ENCODE measurements around the gene YIF1B.
A peak's percentile ranks its signal among the peaks of the same experiment; 100 is the strongest.
"Not testable (repeated sequence)": the region's sequence is repeated elsewhere in the genome, so short reads cannot be mapped to it uniquely, and the experiment has no call there.

The YIF1B gene

DNA sequence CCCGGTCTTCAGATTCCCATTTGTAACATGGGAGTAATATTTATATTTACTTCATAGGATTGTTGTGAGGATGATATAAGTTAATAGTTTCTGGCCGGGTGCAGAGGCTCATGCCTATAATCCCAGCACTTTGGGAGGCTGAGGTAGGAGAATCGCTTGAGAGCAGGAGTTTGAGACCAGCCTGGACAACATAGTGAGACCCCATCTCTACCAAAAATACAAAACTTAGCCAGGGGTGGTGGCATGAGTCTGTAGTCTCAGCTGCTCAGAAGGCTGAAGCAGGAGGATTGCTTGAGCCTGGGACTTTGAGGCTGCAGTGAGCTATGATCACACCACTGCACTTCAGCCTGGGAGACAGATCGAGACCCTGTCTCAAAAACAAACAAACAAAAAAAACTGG lies 31.1 kb upstream of the YIF1B start:
- H3K79me2 ChIP-seq (ENCODE audit: insufficient read depth, low read length): no peaks in the 10 kb centered on the region
- H3K27ac ChIP-seq (ENCODE audit: low read depth, low read length): no peak overlapping the region
- H3K4me2 ChIP-seq (ENCODE audit: low read depth, low read length, poor library complexity, severe bottlenecking): no peak overlapping the region
- H3K36me3 ChIP-seq (ENCODE audit: low read length): no peaks in the 10 kb centered on the region
- H3F3A ChIP-seq (ENCODE audit: insufficient read depth): no peaks in the 10 kb centered on the region
- no peak overlapping the region for H2AFZ ChIP-seq (ENCODE audit: low read depth, low read length, severe bottlenecking)
- no peaks in the 10 kb centered on the region for H3K9me2 ChIP-seq (replicated peaks; ENCODE audit: insufficient read depth, low read length)
- no peak overlapping the region for H3K9ac ChIP-seq (ENCODE audit: low read length)
- H3K9me3 ChIP-seq (ENCODE audit: insufficient read depth, low read length): no peaks in the 10 kb centered on the region
- H3K4me3 ChIP-seq (ENCODE audit: insufficient read depth, low read length, poor library complexity, severe bottlenecking): no peak overlapping the region
- no peak for TF ChIP-seq EZH2phosphoT487 (conservative IDR thresholded peaks at IDR 0.05; ENCODE audit: low read length)
- TF ChIP-seq, protein P1, sequence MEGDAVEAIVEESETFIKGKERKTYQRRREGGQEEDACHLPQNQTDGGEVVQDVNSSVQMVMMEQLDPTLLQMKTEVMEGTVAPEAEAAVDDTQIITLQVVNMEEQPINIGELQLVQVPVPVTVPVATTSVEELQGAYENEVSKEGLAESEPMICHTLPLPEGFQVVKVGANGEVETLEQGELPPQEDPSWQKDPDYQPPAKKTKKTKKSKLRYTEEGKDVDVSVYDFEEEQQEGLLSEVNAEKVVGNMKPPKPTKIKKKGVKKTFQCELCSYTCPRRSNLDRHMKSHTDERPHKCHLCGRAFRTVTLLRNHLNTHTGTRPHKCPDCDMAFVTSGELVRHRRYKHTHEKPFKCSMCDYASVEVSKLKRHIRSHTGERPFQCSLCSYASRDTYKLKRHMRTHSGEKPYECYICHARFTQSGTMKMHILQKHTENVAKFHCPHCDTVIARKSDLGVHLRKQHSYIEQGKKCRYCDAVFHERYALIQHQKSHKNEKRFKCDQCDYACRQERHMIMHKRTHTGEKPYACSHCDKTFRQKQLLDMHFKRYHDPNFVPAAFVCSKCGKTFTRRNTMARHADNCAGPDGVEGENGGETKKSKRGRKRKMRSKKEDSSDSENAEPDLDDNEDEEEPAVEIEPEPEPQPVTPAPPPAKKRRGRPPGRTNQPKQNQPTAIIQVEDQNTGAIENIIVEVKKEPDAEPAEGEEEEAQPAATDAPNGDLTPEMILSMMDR (IDR thresholded peaks at IDR 0.05; ENCODE audit: insufficient read depth, low read length, poor library complexity, severe bottlenecking): no peak
- H4K20me1 ChIP-seq (ENCODE audit: low read depth, low read length): no peaks in the 10 kb centered on the region
- H3K27me3 ChIP-seq (ENCODE audit: low read length): no peaks in the 10 kb centered on the region

DNA sequence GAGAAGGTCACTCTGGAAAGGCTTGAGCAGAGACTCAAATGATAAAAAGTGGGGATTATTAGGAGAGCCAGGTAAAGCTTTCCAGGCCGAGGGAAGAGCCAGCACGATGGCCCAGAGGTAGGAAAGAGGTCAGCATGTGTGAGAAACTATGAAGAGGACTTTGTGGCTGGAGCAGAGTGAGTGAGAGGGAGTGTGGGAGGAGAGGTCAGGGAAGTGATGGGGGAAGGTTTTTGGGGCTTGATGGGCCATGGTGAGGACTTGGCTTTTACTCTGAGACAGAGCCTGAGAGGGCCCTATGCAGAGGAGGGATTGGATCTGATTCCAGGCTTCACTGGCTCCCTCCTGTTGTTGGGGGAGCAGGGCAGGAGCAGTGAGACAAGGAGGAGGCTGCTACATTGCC lies 25.2 kb upstream of the YIF1B start:
- H2AFZ ChIP-seq (ENCODE audit: low read depth, low read length, severe bottlenecking): no peak overlapping the region
- H3K9me3 ChIP-seq (ENCODE audit: insufficient read depth, low read length): no peaks in the 10 kb centered on the region
- no peak overlapping the region for H3K4me3 ChIP-seq (ENCODE audit: insufficient read depth, low read length, poor library complexity, severe bottlenecking)
- no peaks in the 10 kb centered on the region for H3K36me3 ChIP-seq (ENCODE audit: low read length)
- H3K27ac ChIP-seq (ENCODE audit: low read depth, low read length): no peak overlapping the region
- H3K9me2 ChIP-seq (replicated peaks; ENCODE audit: insufficient read depth, low read length): no peaks in the 10 kb centered on the region
- H4K20me1 ChIP-seq (ENCODE audit: low read depth, low read length): no peaks in the 10 kb centered on the region
- H3F3A ChIP-seq (ENCODE audit: insufficient read depth): peaks cover 3% of the 10 kb centered on the region; the same call in 1 of the 2 replicates
- H3K9ac ChIP-seq (ENCODE audit: low read length): no peak overlapping the region
- no peaks in the 10 kb centered on the region for H3K27me3 ChIP-seq (ENCODE audit: low read length)
- no peak overlapping the region for H3K4me2 ChIP-seq (ENCODE audit: low read depth, low read length, poor library complexity, severe bottlenecking)
- no peaks in the 10 kb centered on the region for H3K79me2 ChIP-seq (ENCODE audit: insufficient read depth, low read length)
- no peak for TF ChIP-seq EZH2phosphoT487 (conservative IDR thresholded peaks at IDR 0.05; ENCODE audit: low read length)
- TF ChIP-seq, protein P1 (IDR thresholded peaks at IDR 0.05; ENCODE audit: insufficient read depth, low read length, poor library complexity, severe bottlenecking): no peak

DNA sequence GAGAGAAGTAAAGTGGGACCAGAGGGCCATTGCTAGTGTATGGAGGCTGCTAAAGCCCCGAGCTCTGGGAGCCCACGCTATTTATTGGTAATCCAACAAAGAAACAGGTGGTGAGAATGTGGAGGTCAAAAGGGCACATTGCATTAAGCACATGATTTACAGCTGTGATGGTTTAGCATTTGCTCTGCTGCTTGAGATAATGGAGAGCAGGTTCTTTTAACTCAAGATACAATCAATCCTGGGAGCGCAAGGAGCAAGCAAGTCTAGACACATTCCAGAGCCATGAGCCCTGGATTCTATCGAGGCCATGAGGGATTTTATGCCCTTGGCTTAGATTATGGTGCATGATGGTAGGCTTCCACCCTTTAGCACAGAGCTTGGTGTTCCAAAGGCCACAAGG lies 23.3 kb upstream of the YIF1B start:
- H3K27me3 ChIP-seq (ENCODE audit: low read length); H3F3A ChIP-seq (ENCODE audit: insufficient read depth); H3K36me3 ChIP-seq (ENCODE audit: low read length); H4K20me1 ChIP-seq (ENCODE audit: low read depth, low read length); H3K9me3 ChIP-seq (ENCODE audit: insufficient read depth, low read length); H3K9me2 ChIP-seq (replicated peaks; ENCODE audit: insufficient read depth, low read length); H3K79me2 ChIP-seq (ENCODE audit: insufficient read depth, low read length); H3K27ac ChIP-seq (ENCODE audit: low read depth, low read length); H3K4me3 ChIP-seq (ENCODE audit: insufficient read depth, low read length, poor library complexity, severe bottlenecking); H2AFZ ChIP-seq (ENCODE audit: low read depth, low read length, severe bottlenecking); H3K9ac ChIP-seq (ENCODE audit: low read length); H3K4me2 ChIP-seq (ENCODE audit: low read depth, low read length, poor library complexity, severe bottlenecking): not testable (repeated sequence)

DNA sequence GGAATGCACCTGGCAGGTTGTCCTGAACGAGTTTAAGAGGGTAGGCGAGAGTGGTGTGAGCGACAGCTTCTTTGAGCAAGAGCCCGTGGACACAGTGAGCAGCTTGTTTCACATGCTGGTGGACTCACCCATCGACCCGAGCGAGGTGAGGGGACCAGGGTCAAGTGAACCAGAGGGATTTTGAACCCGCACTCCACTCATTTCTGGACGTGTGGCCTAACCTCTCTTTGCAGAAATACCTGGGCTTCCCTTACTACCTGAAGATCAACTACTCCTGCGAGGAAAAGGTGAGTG lies 21.6 kb upstream of the YIF1B start:
- peaks cover 3% of the 10 kb centered on the region; the same call in 1 of the 2 replicates for H3F3A ChIP-seq (ENCODE audit: insufficient read depth)
- H3K9me2 ChIP-seq (replicated peaks; ENCODE audit: insufficient read depth, low read length): no peaks in the 10 kb centered on the region
- no peaks in the 10 kb centered on the region for H3K27me3 ChIP-seq (ENCODE audit: low read length)
- no peaks in the 10 kb centered on the region for H3K9me3 ChIP-seq (ENCODE audit: insufficient read depth, low read length)
- H2AFZ ChIP-seq (ENCODE audit: low read depth, low read length, severe bottlenecking): no peak overlapping the region
- peak overlapping the region; percentile 28; the same call in 1 of the 2 replicates for H3K9ac ChIP-seq (ENCODE audit: low read length)
- H3K27ac ChIP-seq (ENCODE audit: low read depth, low read length): no peak overlapping the region
- H3K79me2 ChIP-seq (ENCODE audit: insufficient read depth, low read length): no peaks in the 10 kb centered on the region
- H3K36me3 ChIP-seq (ENCODE audit: low read length): no peaks in the 10 kb centered on the region
- H4K20me1 ChIP-seq (ENCODE audit: low read depth, low read length): no peaks in the 10 kb centered on the region
- peak overlapping the region; percentile 40 for H3K4me3 ChIP-seq (ENCODE audit: insufficient read depth, low read length, poor library complexity, severe bottlenecking)
- H3K4me2 ChIP-seq (ENCODE audit: low read depth, low read length, poor library complexity, severe bottlenecking): peak overlapping the region; percentile 89
- TF ChIP-seq, protein P1 (IDR thresholded peaks at IDR 0.05; ENCODE audit: insufficient read depth, low read length, poor library complexity, severe bottlenecking): no peak
- no peak for TF ChIP-seq EZH2phosphoT487 (conservative IDR thresholded peaks at IDR 0.05; ENCODE audit: low read length)

All from SU-DHL-6 (cell line).